DMS53 (cell line): Measurements from ENCODE around the gene KICS2.
"Not testable (repeated sequence)": the region's sequence is repeated elsewhere in the genome, so short reads cannot be mapped to it uniquely, and the experiment has no call there.

Experiments
- DNase-seq: peaks from one replicate; lab custom pipeline; 2025; lab: John Stamatoyannopoulos, UW

The KICS2 gene

DNA sequence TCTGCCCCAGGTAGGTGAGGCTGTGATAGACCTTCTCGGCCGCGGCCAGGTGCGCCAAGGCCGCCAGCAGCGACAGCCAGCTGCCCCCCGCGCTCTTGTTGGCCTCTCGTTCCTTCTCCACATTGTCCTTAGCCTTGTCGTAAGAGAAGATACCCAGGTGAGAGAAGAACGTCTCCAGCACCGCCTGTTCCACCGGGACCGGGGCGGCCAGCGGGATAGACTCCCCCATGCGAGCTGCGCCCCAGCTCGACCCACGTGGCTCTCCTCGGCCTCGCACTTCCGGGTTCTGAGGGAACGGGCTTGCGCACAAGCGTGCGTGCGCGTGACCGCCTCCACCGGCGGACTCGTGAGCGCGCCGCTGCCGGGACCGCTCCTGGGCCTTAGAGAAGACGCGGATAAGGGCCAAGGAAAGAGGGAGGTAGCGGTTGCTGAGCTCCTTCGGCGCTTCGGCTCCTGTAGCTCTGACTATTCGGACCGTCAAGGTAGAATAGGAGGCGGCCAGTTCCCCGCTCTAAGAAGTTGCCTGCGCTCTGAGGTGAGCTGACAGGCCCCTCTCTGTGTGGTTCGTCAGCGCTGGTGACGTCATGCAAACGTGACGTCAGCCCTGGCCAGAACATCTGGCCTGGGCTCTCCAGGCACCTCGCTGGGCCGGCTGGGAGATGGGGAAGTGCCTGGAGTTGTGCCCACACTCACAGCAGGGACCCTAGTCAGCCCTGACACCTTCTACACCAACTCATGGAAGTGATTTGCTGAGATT lies at the start of gene KICS2:
KICS2 (minus strand) TSS at position 288 of the 757 bp plus-strand sequence; CDS start at position 229, 59 bp downstream.
- peak; percentile 99 for DNase-seq

DNA sequence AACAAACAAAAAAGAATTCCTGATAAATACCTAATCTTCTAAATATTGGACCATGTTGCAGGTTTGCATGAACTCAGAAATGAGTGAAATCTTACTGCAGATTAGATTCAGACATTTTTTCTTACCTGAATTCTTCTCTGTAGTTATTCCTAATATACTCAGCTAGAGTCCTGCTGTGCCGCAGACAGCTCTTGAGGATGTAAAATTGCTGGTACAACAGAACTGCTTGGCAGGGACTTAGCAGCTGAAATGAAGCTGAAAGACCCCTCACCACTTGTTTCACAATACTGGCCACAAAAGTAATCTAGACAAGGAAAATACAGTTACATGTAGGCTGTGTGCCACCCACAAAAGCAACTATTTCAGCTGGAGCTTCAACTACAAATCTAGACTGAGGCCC lies 48.3 kb upstream of the KICS2 start:
- no peak for DNase-seq

DNA sequence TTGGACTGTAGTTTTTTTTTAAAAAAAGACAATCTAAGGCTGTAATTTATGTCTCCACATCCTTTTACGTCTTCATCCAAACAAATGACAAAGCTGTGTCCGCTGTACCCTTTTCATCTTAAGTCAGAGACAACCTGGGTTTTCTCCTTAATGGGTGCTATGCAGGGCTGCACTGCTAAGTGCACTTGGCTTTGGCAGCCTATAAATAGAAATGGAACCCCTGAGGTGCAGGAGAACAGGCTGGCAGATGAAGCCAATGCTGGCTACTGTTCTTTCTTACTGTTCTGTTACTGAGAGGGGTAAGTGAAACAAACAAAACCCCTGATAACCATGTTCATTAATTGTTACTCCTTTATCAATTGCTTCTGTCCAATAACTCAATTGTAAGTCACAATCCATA lies 47.1 kb upstream of the KICS2 start:
- DNase-seq = no peak

DNA sequence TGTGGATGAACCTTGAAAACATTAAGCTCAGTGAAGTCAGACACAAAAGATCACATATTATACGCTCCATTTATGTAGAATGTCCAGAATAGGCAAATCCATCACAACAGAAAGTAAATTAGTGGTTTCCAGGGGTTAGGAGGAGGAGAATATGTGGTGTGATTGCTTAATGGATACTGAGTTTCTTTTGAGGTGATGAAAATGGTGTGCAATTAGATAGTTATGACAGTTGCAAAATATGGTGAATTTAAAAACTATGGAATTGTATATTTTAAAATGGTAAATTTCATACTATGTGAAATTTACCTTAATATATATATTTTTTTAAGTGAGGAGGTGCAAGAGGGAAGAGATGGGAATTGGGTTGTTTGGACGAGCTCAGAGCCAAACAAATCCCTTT lies 46.3 kb upstream of the KICS2 start:
- DNase-seq = no peak

DNA sequence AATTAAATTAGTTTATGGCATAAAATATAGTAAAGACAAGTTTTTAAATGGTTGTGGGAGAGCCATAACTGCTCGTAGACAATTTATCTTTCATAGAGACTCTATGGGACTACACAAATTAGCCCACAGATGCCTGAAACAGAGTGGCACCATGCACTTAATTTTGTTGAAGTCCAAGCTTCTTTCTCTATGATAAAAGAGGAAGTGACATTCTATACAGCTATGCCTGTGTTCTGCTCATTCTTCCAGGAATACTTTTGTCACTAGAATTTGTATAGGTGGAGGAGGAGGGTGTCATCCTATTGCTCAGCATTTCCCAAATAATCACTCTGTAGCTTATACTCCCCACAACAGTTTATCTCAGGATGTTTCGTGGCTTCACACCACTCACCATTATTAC lies 43.7 kb upstream of the KICS2 start:
- no peak for DNase-seq

DNA sequence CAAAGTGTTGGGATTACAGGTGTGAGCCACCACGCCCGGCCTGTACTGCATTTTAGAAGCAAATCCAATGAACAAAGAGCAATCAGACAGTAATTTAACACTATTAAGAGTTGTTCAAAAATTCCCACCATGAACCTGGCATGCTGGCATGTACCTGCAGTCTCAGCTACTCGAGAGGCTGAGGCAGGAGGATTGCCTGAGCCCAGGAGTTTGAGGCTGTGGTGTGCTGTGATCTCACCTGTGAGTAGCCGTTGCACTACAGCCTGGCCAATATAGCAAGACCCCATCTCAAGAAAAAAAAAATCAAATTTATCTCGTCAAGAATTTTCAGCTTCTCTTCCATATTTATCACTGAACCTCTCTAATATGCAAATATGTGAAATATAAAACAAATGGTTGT lies 39.7 kb upstream of the KICS2 start:
- no peak for DNase-seq

DNA sequence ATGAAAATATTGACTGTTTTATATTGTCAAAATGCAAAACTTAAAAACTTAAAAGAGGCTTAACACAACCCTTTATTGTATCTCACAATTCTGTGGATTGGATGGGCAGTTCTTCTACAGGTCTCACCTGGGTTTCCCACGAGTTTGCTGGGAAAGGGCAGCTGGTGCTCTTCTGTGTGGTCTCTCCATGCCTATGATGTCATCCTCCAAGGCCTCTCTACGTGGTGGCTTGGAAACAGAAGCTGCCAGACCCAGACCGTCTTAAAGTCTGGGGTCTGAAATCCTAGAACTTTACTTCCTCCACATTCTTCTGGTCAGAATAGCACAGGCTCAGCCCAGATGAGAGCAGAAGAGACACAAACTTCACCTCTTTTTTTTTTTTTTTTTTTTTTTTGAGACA lies 36.5 kb upstream of the KICS2 start:
- DNase-seq = peak; percentile 74

DNA sequence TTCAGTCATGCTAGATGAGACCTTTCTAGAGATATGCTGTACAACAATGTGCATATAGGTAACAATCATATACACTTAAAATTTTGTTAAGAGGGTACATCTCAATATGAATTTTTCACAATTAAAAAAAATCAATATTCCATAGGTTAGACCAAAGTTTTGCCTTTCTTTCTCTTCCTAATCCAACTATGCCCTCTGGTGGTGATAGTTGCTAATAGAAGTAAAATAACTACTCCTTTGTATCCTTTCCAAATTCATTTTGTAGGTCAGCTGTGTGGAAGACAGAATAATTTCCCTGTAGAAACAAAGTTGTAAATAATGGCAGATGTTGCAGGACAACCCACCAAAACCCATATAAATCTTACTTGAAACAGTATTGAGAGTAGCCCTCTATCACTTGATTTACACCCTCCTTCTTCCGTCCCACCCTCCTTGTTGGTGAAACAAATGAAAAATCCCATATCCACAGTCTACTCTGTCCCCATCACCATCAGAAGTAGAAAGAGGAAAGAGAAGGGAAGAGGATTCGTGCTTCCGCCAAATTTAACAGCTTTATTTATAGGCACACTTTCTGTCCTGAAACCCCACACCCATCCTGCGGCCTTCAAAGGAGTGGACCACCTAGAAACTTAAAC lies 34.2 kb upstream of the KICS2 start:
- DNase-seq = peak; percentile 88

DNA sequence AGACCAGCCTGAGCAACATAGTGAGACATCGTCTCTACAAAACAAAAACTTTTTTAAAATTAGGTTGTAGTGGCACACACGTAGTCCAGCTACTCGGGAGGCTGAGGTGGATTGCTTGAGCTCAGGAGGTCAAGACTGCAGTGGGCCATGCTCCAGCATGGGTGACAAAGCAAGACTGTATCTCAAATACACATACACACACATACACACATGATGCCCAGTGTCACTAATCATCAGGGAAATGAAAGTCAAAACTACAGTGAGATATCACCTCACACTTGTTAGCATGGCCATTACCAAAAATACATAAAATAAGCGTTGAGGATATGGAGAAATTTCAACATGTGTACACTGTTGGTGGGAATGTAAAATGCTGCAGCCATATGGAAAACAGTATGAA lies 33.2 kb upstream of the KICS2 start:
- DNase-seq = no peak

DNA sequence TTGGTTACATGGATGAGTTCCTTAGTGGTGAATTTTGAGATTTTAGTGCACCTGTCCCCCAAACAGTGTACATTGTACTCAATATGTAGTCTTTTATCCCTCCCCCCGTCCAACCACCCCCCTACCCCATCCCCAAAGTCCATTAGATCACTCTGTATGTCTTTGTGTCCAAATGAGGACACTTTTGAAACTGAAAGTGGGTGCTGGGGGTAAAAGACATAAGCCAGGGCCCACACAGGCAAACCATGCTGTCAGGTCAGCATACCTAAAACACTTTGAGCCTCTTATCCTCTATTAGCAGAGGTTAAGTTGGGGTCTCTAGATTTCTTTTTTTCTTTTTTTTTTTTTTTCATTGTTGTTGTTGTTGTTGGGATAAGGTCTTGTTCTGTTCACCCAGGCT lies 31.3 kb upstream of the KICS2 start:
- DNase-seq = no peak

DNA sequence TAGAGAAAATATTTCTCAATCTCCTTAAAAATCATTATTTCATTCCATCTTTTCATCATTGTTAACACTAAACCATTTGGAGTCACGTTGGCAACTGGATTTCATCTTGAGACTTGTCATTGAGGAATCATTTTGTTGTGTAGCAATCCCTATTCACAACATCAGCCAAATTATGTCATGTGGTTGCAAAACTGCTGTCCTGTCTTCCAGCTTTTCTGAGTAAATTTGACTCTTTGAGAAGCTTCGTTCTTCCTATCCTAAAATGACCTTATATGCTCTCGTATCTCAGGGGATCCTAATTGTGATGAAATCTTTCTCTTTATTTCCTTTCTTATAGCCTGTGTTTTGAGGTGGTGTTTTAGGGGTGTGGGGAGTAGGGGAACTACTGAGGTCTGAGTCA lies 30.6 kb upstream of the KICS2 start:
- DNase-seq = no peak

DNA sequence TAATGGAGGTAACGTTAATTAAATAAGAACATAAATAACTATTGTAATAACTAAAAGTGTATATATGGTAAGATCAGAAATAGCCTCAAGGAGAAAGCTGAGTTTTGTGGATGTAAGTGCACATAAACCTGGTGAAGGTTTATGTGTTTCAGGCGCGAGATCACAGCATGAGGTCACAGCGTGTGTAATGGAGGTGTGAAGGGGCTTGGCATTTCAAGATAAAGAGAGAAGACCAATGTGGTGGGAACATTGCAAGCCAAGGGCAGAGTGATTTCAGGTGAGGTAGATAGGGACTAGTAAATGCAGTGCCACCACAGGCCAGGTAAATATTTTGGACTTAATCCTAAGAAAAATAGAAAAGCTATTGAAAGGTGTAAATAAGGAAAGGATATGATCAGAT lies 21.7 kb upstream of the KICS2 start:
- DNase-seq = no peak

DNA sequence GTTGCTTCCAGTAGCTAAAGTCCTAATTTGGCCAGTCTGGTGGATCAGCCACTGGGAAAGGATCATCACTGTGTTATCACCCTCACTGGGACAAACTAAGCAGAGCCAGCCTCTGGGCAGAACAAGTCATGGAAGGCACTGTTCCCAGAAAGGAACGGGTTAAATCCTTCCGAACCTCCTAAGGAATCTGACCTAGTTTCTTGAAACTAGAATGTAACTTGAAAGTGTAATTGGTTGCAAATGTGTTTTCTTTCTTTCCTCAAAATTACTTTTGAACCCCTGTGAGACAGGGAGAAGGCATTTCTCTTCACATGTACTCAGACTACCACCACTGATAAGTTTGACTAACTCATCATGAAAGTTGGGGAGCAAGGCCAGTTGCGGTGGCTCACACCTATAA lies 18.7 kb upstream of the KICS2 start:
- no peak for DNase-seq

DNA sequence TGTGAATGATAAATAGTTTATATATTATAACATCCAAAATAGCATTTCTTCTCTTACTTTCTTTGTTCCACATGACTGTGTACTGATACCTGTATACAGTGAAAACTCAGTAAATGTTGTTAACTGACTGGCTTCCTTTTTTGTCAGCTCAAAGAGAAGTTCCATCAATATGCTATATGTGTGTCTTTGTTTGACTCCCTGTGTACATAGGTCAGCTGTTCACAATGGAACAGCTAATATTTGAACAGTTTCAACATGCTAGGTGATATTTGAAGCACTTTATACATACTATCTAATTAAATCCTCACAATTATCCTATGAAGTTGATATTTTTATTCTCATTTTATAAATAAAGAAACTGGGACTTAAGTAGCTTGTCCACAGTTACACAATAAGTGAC lies 15.3 kb upstream of the KICS2 start:
- peak; percentile 81 for DNase-seq

DNA sequence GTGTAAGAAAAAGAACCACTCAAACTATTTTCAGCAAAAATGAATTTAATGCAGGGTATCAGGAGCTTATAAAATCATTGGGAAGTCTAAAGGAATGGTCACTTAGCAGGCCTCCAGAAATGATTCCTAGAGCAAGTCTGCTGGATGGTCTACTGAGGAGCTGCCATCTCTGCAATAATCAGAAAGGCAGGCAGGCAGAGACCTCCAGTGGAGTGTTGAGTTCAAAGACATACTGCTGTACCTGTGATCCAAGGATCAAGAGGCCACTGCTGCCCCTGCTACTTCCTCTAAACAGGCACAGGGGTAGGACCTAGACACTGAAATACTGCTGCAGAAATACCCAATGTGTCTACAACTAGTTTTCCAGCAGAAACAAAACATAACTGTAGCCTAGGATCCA lies 14.5 kb upstream of the KICS2 start:
- DNase-seq = peak; percentile 55

DNA sequence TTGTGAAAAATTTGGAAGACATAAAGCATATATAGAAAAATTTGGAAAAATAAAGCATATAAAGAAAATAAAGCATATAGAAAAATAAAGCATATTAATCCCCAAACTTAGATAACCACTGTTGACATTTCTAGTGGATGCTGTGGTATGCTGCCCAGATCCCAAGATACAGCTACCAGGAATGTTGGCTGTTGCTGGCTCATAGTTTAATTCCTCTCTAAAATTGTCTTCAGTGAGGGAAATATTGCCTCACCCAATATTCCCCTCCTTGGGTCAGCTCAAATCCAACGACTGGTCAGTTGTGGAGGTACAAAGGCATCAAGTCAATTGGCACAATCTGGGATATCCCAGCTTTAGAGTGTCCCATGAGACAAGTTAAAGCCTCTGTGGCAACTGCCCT lies 10.1 kb upstream of the KICS2 start:
- DNase-seq = no peak

DNA sequence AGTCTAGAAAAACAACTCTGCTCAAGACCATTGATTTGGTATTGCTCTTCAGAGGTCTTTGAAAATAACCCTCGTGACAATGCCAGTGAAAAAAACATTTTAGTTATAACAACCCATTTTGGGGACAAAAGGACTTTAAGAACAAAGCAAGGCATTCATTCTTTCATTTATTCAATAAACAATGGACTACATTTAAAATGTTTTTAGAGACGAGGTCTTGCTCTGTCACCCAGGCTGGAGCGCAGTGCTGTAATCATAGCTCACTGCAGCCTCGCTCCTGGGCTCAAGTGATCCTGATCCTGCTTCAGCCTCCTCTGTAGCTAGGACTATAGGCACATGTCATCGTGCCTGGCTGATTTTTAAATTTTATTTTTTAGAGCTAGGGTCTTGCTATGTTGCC lies 7.7 kb upstream of the KICS2 start:
- DNase-seq = no peak

DNA sequence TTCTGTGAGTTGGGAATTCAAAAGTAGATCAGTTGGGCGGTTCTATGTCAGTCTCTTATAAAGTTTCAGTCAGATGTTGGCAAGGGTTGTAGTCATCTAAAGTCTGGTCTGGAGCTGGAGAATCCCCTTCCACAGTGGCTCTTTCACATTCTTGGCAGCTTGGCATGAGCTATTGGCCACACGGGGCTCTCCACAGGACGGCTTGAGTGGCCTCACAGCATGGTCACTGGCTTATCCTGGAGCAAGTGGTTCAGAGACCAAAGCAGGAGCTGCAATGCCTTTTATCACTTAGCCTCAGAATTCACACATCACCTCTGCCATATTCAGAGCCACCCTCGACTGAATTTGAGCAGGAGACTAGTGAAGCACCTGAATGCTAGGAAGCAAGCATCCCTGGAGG lies 7.1 kb upstream of the KICS2 start:
- no peak for DNase-seq

DNA sequence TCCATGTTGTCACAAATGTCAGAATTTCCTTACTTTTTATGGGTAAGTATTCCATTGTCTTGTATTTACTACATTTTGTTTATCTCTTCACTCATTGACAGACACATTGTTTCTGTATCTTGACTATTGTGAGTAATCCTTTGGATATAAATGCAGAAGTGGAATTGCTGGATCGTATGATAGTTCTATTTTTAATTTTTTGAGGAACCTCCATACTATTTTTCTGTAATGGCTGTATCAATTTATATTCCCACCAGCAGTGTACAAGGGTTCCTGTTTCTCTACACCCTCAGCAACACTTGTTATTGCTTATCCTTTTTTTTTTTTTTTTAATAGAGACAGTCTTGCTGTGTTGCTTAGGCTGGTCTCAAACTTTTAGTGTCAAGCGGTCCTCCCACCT lies 3.5 kb upstream of the KICS2 start:
- no peak for DNase-seq

DNA sequence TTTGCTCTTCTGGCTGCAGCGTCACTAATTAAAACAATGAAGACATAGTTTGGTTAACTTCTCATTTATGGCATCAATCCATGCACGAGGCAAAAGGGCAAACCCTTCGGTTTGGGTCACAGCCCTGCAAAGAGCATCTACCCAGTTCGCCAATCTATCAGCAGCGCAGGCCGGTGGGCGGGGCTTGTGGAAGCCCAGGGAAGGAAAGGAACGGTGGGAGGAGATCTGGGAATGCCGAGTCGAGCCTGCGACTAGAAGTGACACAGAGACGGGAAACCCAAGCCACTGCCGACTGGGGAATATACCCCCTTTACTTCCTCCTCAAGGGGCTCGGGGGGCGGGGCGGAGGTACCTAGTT lies 466 bp downstream of the KICS2 start:
- peak; percentile 97 for DNase-seq

DNA sequence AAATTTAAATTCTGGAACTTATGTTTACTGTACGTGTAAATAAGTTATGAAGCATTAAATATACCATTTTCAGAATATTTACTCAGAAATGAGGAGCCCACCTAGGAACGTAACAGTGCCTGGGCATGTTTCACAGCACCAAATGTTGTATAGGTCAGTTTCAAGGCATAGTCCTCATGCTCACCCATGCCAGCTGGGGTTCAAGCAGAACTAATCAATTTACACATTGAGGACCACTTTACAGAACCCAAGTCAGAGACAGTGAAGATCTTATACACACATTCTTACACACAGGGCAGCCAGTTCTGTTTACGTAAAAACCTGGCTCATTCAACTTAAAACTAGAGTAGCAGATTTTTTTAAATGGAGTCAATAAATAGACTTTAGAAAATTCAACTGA lies 2.0 kb downstream of the KICS2 start:
- DNase-seq = no peak

DNA sequence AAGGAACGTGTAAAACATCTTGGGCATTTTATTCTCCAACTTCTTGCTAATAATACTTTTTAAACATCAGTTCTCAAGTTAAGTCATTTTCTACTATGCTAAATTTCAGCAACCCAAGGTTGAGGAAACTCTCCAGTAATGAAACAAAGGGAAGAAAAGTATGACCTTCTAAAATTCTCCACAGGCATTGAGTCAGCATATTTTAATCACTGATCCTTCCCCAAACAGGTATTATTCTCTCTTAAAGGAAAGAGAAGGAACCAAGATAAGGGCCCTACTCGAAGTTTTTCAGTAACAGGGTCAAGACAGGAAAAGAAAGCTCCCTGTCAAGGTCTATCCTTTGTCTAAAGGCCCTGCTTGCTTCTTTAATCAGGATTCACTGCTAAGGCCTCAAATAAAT lies 3.0 kb downstream of the KICS2 start:
- no peak for DNase-seq

DNA sequence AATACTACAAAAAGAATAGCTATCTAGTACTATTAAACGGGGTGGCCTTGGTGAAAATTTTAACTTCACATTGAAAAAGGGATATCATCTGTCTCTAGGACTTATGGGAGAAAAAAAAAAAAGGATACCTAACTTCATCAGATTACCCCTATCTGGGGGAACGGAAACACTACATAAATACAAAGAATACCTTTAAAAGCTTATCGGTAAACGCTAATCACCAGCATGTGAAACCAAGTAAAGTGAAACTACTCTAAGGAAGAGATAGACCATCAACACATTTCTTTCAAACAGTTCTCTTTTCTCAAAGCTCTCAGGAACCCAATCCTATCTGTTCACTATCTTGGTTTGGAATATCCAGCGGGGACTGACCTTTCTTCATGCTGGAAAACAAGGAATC lies 3.5 kb downstream of the KICS2 start:
- DNase-seq = no peak

DNA sequence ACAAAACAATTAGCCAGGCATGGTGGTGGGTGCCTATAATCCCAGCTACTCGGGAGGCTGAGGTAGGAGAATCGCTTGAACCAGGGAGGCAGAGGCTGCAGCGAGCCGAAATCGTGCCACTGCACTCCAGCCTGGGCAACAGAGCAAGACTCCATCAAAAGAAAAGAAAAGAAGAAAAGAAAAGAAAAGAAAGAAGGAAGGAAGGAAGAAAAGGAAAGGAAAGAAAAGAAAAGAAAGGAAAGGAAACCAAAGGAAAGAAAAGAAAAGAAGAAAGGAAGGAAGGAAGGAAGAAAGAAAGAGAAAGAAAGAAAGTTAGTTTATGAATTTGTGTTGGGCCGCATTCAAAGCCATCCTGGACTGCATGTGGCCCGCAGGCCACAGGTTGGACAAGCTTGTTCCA lies 4.5 kb downstream of the KICS2 start:
- not testable (repeated sequence) for DNase-seq
